HEK293 (cell line): Measurements from ENCODE around the gene GAD1.

Experiments
- CTCF ChIA-PET: fragments of 350-600 bp; formaldehyde crosslinking; extraction: SDS; loops from one replicate; lab custom pipeline; 2021; ENCODE audit warnings: antibody characterized with exemption; lab: Yijun Ruan, JAX
- POLR2A ChIA-PET: fragments of 300-600 bp; formaldehyde crosslinking; extraction: SDS; loops from one replicate; lab custom pipeline; 2020; ENCODE audit warnings: antibody characterized with exemption, inconsistent platforms; lab: Yijun Ruan, JAX
- H3K27ac ChIP-seq: fragments of 200-500 bp; sonication (Bioruptor generic); 2 replicates; pipeline ENCODE4 v1.5.1; 2014; ENCODE audit warnings: low read depth, low read length, control low read depth, inconsistent platforms; ENCODE audit errors: extremely low read depth
- H3K36me3 ChIP-seq, 2 experiments: fragments of 200-500 bp in 1 of 2; sonication (Bioruptor generic) in 1 of 2; 1 replicate in 1 of 2; 2 replicates in 1 of 2; pipeline ENCODE4 v1.5.1; 2014 to 2017; ENCODE audit warnings: inconsistent platforms in 2 of 2, low read length in 2 of 2; ENCODE audit not compliant: control insufficient read depth in 2 of 2, insufficient read depth in 1 of 2
- H3K4me1 ChIP-seq: fragments of 200-500 bp; sonication (Bioruptor generic); 2 replicates; pipeline ENCODE4 v1.5.1; 2014; ENCODE audit warnings: mild to moderate bottlenecking, low read length, inconsistent platforms; ENCODE audit not compliant: control insufficient read depth, insufficient read depth
- H3K4me3 ChIP-seq: 2 replicates; pipeline ENCODE4 v1.5.1; 2011; ENCODE audit warnings: low read depth, mild to moderate bottlenecking, control low read depth, low read length, moderate library complexity
- H3K9me3 ChIP-seq: fragments of 200-500 bp; sonication (Bioruptor generic); 2 replicates; pipeline ENCODE4 v1.5.1; 2014; ENCODE audit warnings: low read depth, low read length, inconsistent platforms; ENCODE audit not compliant: control insufficient read depth, insufficient read depth
- ATF2 ChIP-seq: fragments of 450-650 bp; formaldehyde crosslinking; IDR thresholded peaks from 2 replicates; pipeline ENCODE4 v1.5.1; 2016; ENCODE audit warnings: missing biosample characterization, missing genetic modification characterization, low read depth
- INSM2 ChIP-seq: fragments of 450-650 bp; formaldehyde crosslinking; IDR thresholded peaks from 2 replicates; pipeline ENCODE4 v1.5.1; 2016; ENCODE audit warnings: missing biosample characterization, missing genetic modification characterization
- KLF7 ChIP-seq: fragments of 450-650 bp; formaldehyde crosslinking; IDR thresholded peaks from 2 replicates; pipeline ENCODE4 v1.5.1; 2016; ENCODE audit warnings: missing biosample characterization, missing genetic modification characterization, borderline replicate concordance
- KLF8 ChIP-seq: fragments of 450-650 bp; formaldehyde crosslinking; IDR thresholded peaks from 2 replicates; pipeline ENCODE4 v1.5.1; 2016; ENCODE audit warnings: missing biosample characterization, missing genetic modification characterization
- KLF9 ChIP-seq: fragments of 450-650 bp; formaldehyde crosslinking; IDR thresholded peaks from 2 replicates; pipeline ENCODE4 v1.5.1; 2016; ENCODE audit warnings: missing biosample characterization, missing genetic modification characterization, low read depth
- MEIS1 ChIP-seq: sonication (generic); formaldehyde crosslinking; IDR thresholded peaks from 2 replicates; pipeline ENCODE4 v1.8.1; 2022; ENCODE audit warnings: missing genetic modification reagents, mild to moderate bottlenecking, borderline replicate concordance
- PBX3 ChIP-seq: sonication (generic); formaldehyde crosslinking; IDR thresholded peaks from 2 replicates; pipeline ENCODE4 v1.8.1; 2022; ENCODE audit warnings: mild to moderate bottlenecking, moderate library complexity, missing genetic modification reagents
- REST ChIP-seq: fragments of 450-650 bp; formaldehyde crosslinking; IDR thresholded peaks from 2 replicates; pipeline ENCODE4 v1.5.1; 2016; ENCODE audit warnings: missing biosample characterization, missing genetic modification characterization
- SCRT2 ChIP-seq: fragments of 450-650 bp; formaldehyde crosslinking; IDR thresholded peaks from 2 replicates; pipeline ENCODE4 v1.5.1; 2016; ENCODE audit warnings: missing biosample characterization, missing genetic modification characterization
- SP2 ChIP-seq: fragments of 450-650 bp; formaldehyde crosslinking; IDR thresholded peaks from 2 replicates; pipeline ENCODE4 v1.5.1; 2016; ENCODE audit warnings: missing biosample characterization, missing genetic modification characterization
- WT1 ChIP-seq: fragments of 450-650 bp; formaldehyde crosslinking; IDR thresholded peaks from 2 replicates; pipeline ENCODE4 v1.5.1; 2016; ENCODE audit warnings: missing biosample characterization, missing genetic modification characterization
- ZBTB1 ChIP-seq: fragments of 450-650 bp; formaldehyde crosslinking; IDR thresholded peaks from 2 replicates; pipeline ENCODE4 v1.5.1; 2016; ENCODE audit warnings: missing biosample characterization, missing genetic modification characterization
- ZBTB44 ChIP-seq: fragments of 450-650 bp; IDR thresholded peaks from 2 replicates; pipeline ENCODE4 v1.5.1; 2018; ENCODE audit warnings: missing biosample characterization, mild to moderate bottlenecking, missing genetic modification characterization
- ZBTB48 ChIP-seq: fragments of 450-650 bp; formaldehyde crosslinking; IDR thresholded peaks from 2 replicates; pipeline ENCODE4 v1.5.1; 2016; ENCODE audit warnings: missing biosample characterization, missing genetic modification characterization
- ZBTB8A ChIP-seq: fragments of 450-650 bp; formaldehyde crosslinking; IDR thresholded peaks from 2 replicates; pipeline ENCODE4 v1.5.1; 2016; ENCODE audit warnings: missing biosample characterization, missing genetic modification characterization
- ZEB2 ChIP-seq: fragments of 450-650 bp; formaldehyde crosslinking; IDR thresholded peaks from 2 replicates; pipeline ENCODE4 v1.5.1; 2016; ENCODE audit warnings: missing biosample characterization, missing genetic modification characterization
- ZFHX2 ChIP-seq: fragments of 450-650 bp; formaldehyde crosslinking; conservative IDR thresholded peaks from 2 replicates; pipeline ENCODE4 v1.5.1; 2016; ENCODE audit warnings: missing biosample characterization, missing genetic modification characterization
- ZNF23 ChIP-seq: fragments of 450-650 bp; formaldehyde crosslinking; IDR thresholded peaks from 2 replicates; pipeline ENCODE4 v1.5.1; 2016; ENCODE audit warnings: missing biosample characterization, missing genetic modification characterization, borderline replicate concordance
- ZNF350 ChIP-seq: fragments of 450-650 bp; formaldehyde crosslinking; IDR thresholded peaks from 2 replicates; pipeline ENCODE4 v1.5.0; 2017; ENCODE audit warnings: missing biosample characterization, mild to moderate bottlenecking, missing genetic modification characterization
- ZNF544 ChIP-seq: fragments of 450-650 bp; formaldehyde crosslinking; IDR thresholded peaks from 2 replicates; pipeline ENCODE4 v1.5.0; 2017; ENCODE audit warnings: missing biosample characterization, missing genetic modification characterization
- ZNF558 ChIP-seq: fragments of 450-650 bp; formaldehyde crosslinking; IDR thresholded peaks from 2 replicates; pipeline ENCODE4 v1.5.1; 2016; ENCODE audit warnings: missing biosample characterization, missing genetic modification characterization
- ZNF560 ChIP-seq: fragments of 450-650 bp; formaldehyde crosslinking; IDR thresholded peaks from 2 replicates; pipeline ENCODE4 v1.5.1; 2017; ENCODE audit warnings: missing biosample characterization, missing genetic modification characterization, borderline replicate concordance
- ZNF623 ChIP-seq: fragments of 450-650 bp; formaldehyde crosslinking; IDR thresholded peaks from 2 replicates; pipeline ENCODE4 v1.5.1; 2016; ENCODE audit warnings: missing biosample characterization, missing genetic modification characterization
- ZNF677 ChIP-seq: fragments of 450-650 bp; IDR thresholded peaks from 2 replicates; pipeline ENCODE4 v1.5.0; 2018; ENCODE audit warnings: missing biosample characterization, mild to moderate bottlenecking, missing genetic modification characterization, moderate library complexity
- ZSCAN30 ChIP-seq: fragments of 450-650 bp; IDR thresholded peaks from 2 replicates; pipeline ENCODE4 v1.5.1; 2018; ENCODE audit warnings: missing biosample characterization, mild to moderate bottlenecking, missing genetic modification characterization, moderate library complexity

Gene GAD1

GRCh38 chr2:170812710-170813600 lies 3.7 kb upstream of the GAD1 start (continued):
- TF ChIP-seq INSM2 (tag by site-specific recombination) (no peak), ZBTB48 (tag by site-specific recombination) (no peak), ZBTB1 (tag by site-specific recombination) (no peak), KLF9 (no peak), ZBTB44 (peak; percentile 46; the same call in 1 of the 2 replicates), WT1 (no peak), ZNF677 (tag by site-specific recombination) (no peak), ZSCAN30 (tag by site-specific recombination) (0 out of 2 replicates have a peak, but pooled peaks have one; percentile 32)
- TF ChIP-seq, all 188 proteins: peak for 9

- H3K4me1 ChIP-seq = no peaks in the 10 kb centered on the region
- H3K27ac ChIP-seq = no peak overlapping the region
- H3K4me3 ChIP-seq = no peak overlapping the region; the same call in 1 of the 2 replicates
- no peaks in the 10 kb centered on the region for H3K36me3 ChIP-seq
- H3K9me3 ChIP-seq = no peaks in the 10 kb centered on the region
- ChIA-PET CTCF (interaction anchor here (0.5 to 6.4 kb wide), 32 partner anchors 12 to 578 kb away, joined by 3 to 115 read pairs (median 6); no protein-coding TSS in a partner anchor), POLR2A (no interaction called here)
- TF ChIP-seq MEIS1 (no peak), PBX3 (CRISPR knock-in tag) (no peak), SCRT2 (tag by site-specific recombination) (no peak), ZNF560 (tag by site-specific recombination) (no peak), ZNF623 (tag by site-specific recombination) (no peak), ZNF544 (tag by site-specific recombination) (no peak), ZEB2 (tag by site-specific recombination) (no peak), REST (tag by site-specific recombination) (peak; percentile 94), KLF7 (tag by site-specific recombination) (no peak), ZBTB8A (tag by site-specific recombination) (0 out of 2 replicates have a peak, but pooled peaks have one; percentile 23), SP2 (tag by site-specific recombination) (no peak), ZNF558 (no peak), ATF2 (tag by site-specific recombination) (no peak), ZNF350 (no peak), ZNF23 (tag by site-specific recombination) (no peak), KLF9 (no peak), KLF8 (tag by site-specific recombination) (no peak), ZFHX2 (peak; percentile 87)
These were observed 2.8 kb upstream of the GAD1 start for GRCh38 chr2:170813611-170814532.
